Measurements from ENCODE around the gene LOXHD1. TPM values are rescaled to one million over a fixed set of nuclear protein-coding genes. Genes with fewer than 3 reads are reported as not detected.

The LOXHD1 gene
- total and polyA plus RNA-seq, 2 donors (not counting 1 experiment from before 2014, with no cell fraction given), result not detected

DNA sequence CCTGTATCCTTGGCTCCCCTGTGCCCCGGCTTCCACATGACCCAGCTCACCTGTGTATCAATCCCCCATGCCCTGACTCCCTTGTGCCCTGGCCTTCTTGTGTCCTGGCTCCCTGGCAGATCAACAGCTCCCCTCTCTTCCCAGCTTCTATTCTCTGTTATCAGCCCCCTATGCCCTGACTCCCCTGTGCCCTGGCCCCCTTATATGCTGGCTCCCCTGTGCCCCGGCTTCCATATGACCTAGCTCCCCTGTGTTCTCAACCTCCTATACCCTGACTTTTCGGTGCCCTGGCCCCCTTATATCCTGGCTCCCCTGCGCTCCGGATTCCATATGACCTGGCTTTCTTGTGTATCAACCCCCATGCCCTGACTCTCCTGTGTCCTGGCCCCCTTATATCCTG, 209.2 kb downstream of the LOXHD1 start:
- Histone ChIP-seq H3K27ac (ENCODE audit: low read length in 2 of 2) (no peak overlapping the region), H3K9me3 (ENCODE audit: control extremely low read depth in 1 of 3, control insufficient read depth in 2 of 3, insufficient read depth in 1 of 3, low read length in 2 of 3) (peaks cover 0 to 7% (median 4%) of the 10 kb centered on the region in 3 donors), H3K79me2 (ENCODE audit: control insufficient read depth, insufficient read depth, low read length) (no peaks in the 10 kb centered on the region), H3K4me3 (ENCODE audit: control extremely low read depth in 1 of 5, extremely low read depth in 1 of 5, insufficient read depth in 1 of 5, low read depth in 2 of 5, low read length in 4 of 5) (no peak overlapping the region), H2AFZ (ENCODE audit: insufficient read depth, low read depth, low read length, poor library complexity, severe bottlenecking) (no peak overlapping the region), H3K9ac (ENCODE audit: low read length) (no peak overlapping the region), H4K20me1 (ENCODE audit: control insufficient read depth, insufficient read depth, low read length, poor library complexity, severe bottlenecking) (no peaks in the 10 kb centered on the region), H3K4me2 (replicated peaks; ENCODE audit: low read depth, low read length, poor library complexity, severe bottlenecking) (no peak overlapping the region), H3K36me3 (replicated peaks in 1 of 2; ENCODE audit: control extremely low read depth in 1 of 2, control insufficient read depth in 1 of 2, extremely low read depth in 1 of 2, insufficient read depth in 2 of 2, low read length in 1 of 2) (no peaks in the 10 kb centered on the region), H3K27me3 (replicated peaks in 1 of 4; ENCODE audit: control extremely low read depth in 1 of 4, control insufficient read depth in 3 of 4, insufficient read depth in 4 of 4, low read length in 3 of 4) (no peaks in the 10 kb centered on the region), H3K4me1 (ENCODE audit: control insufficient read depth in 2 of 2, insufficient read depth in 2 of 2, low read length in 2 of 2) (no peaks in the 10 kb centered on the region)
- no peak for TF ChIP-seq EZH2 (IDR thresholded peaks at IDR 0.05; ENCODE audit: borderline replicate concordance, insufficient read depth, low read depth, low read length, poor library complexity, severe bottlenecking)
- no peak for TF ChIP-seq CTCF (IDR thresholded peaks at IDR 0.05)
- Mint-ChIP-seq H3K27me3 (peaks cover 26% of the 10 kb centered on the region), H3K27ac (no peak overlapping the region), H3K9me3 (ENCODE audit: insufficient read depth) (peaks cover 5% of the 10 kb centered on the region), H3K4me3 (no peak overlapping the region), H3K4me1 (no peaks in the 10 kb centered on the region)
- POLR2A ChIA-PET, result no interaction called here
- ATAC-seq (ENCODE audit: low read depth) (no peak), DNase-seq (no peak)
- 92% methylated on average over 5 of the region's 5 CpGs for WGBS (ENCODE audit: insufficient coverage)
- intact Hi-C loops (cut with micrococcal nuclease), result no loop called here
- CTCF ChIA-PET, result no interaction called here

- Mint-ChIP-seq H3K4me3 (no peak overlapping the region), H3K27ac (no peak overlapping the region), H3K9me3 (ENCODE audit: insufficient read depth) (peaks cover 5% of the 10 kb centered on the region), H3K4me1 (no peaks in the 10 kb centered on the region), H3K27me3 (peaks cover 23% of the 10 kb centered on the region)
- no peaks in the 10 kb centered on the region for H3K27me3 ChIP-seq (replicated peaks in 1 of 4; ENCODE audit: control extremely low read depth in 1 of 4, control insufficient read depth in 3 of 4, insufficient read depth in 4 of 4, low read length in 3 of 4)
- no peaks in the 10 kb centered on the region for H3K4me1 ChIP-seq (ENCODE audit: control insufficient read depth in 2 of 2, insufficient read depth in 2 of 2, low read length in 2 of 2)
- H3K27ac ChIP-seq (ENCODE audit: low read length in 2 of 2), result no peak overlapping the region
- no peak overlapping the region for H2AFZ ChIP-seq (ENCODE audit: insufficient read depth, low read depth, low read length, poor library complexity, severe bottlenecking)
- no peak overlapping the region for H3K4me3 ChIP-seq (ENCODE audit: control extremely low read depth in 1 of 5, extremely low read depth in 1 of 5, insufficient read depth in 1 of 5, low read depth in 2 of 5, low read length in 4 of 5)
- intact Hi-C loops (cut with micrococcal nuclease), result no loop called here
- no peaks in the 10 kb centered on the region for H4K20me1 ChIP-seq (ENCODE audit: control insufficient read depth, insufficient read depth, low read length, poor library complexity, severe bottlenecking)
- H3K79me2 ChIP-seq (ENCODE audit: control insufficient read depth, insufficient read depth, low read length), result no peaks in the 10 kb centered on the region
- POLR2A ChIA-PET, result no interaction called here
- WGBS (ENCODE audit: insufficient coverage), result 100% methylated on average over 4 of the region's 4 CpGs
- DNase-seq (no peak), ATAC-seq (ENCODE audit: low read depth) (no peak)
- no peak for TF ChIP-seq EZH2 (IDR thresholded peaks at IDR 0.05; ENCODE audit: borderline replicate concordance, insufficient read depth, low read depth, low read length, poor library complexity, severe bottlenecking)
- TF ChIP-seq CTCF (IDR thresholded peaks at IDR 0.05), result no peak
- H3K4me2 ChIP-seq (replicated peaks; ENCODE audit: low read depth, low read length, poor library complexity, severe bottlenecking), result no peak overlapping the region
- H3K9me3 ChIP-seq (ENCODE audit: control extremely low read depth in 1 of 3, control insufficient read depth in 2 of 3, insufficient read depth in 1 of 3, low read length in 2 of 3), result peaks cover 0 to 7% (median 4%) of the 10 kb centered on the region in 3 donors
- H3K9ac ChIP-seq (ENCODE audit: low read length), result no peak overlapping the region
- CTCF ChIA-PET, result no interaction called here
- H3K36me3 ChIP-seq (replicated peaks in 1 of 2; ENCODE audit: control extremely low read depth in 1 of 2, control insufficient read depth in 1 of 2, extremely low read depth in 1 of 2, insufficient read depth in 2 of 2, low read length in 1 of 2), result no peaks in the 10 kb centered on the region
Measured at GRCh38 chr18:46447323-46447722, 209.7 kb downstream of the LOXHD1 start.

Measured in B cell (primary cell).